HepG2 (cell line): ENCODE data around the gene ZNF385B. TPM values are rescaled to one million over a fixed set of nuclear protein-coding genes. Genes with fewer than 3 reads are reported as not detected.
A peak's percentile ranks its signal among the peaks of the same experiment; 100 is the strongest.

Experiments used
- CEBPG ChIP-seq: IDR thresholded peaks from 2 replicates; pipeline ENCODE4 v1.6.1; 2016
- CENPX ChIP-seq: sonication (generic); formaldehyde crosslinking; IDR thresholded peaks from 2 replicates; pipeline ENCODE4 v1.9.0; 2021; ENCODE audit warnings: mild to moderate bottlenecking, missing genetic modification reagents, moderate library complexity
- DNMT3B ChIP-seq: conservative IDR thresholded peaks from 2 replicates; pipeline ENCODE4 v1.6.1; 2016; ENCODE audit warnings: missing biosample characterization, control low read depth
- DR1 ChIP-seq: sonication (generic); formaldehyde crosslinking; IDR thresholded peaks from 2 replicates; pipeline ENCODE4 v1.8.0; 2021; ENCODE audit warnings: mild to moderate bottlenecking, missing genetic modification reagents, inconsistent platforms
- FOXO4 ChIP-seq: sonication (generic); formaldehyde crosslinking; conservative IDR thresholded peaks from 2 replicates; pipeline ENCODE4 v1.8.1; 2023; ENCODE audit warnings: missing genetic modification reagents
- HDAC1 ChIP-seq: sonication (generic); formaldehyde crosslinking; IDR thresholded peaks from 2 replicates; pipeline ENCODE4 v1.5.1; 2020; ENCODE audit warnings: mild to moderate bottlenecking, missing genetic modification reagents
- HNF4G ChIP-seq, 2 experiments: sonication (generic) in 1 of 2; formaldehyde crosslinking in 1 of 2; IDR thresholded peaks; 2 replicates each; pipeline versions ENCODE4 v1.4.0 to v1.6.1; 2011 to 2020; ENCODE audit warnings: borderline replicate concordance in 2 of 2, low read depth in 2 of 2, mild to moderate bottlenecking in 2 of 2, low read length in 1 of 2, missing genetic modification reagents in 1 of 2, moderate library complexity in 1 of 2
- HOXA3 ChIP-seq: sonication (generic); formaldehyde crosslinking; IDR thresholded peaks from 2 replicates; pipeline ENCODE4 v1.5.0; 2020; ENCODE audit warnings: missing genetic modification reagents
- HOXA5 ChIP-seq: sonication (generic); formaldehyde crosslinking; IDR thresholded peaks from 2 replicates; pipeline ENCODE4 v1.4.0; 2020; ENCODE audit warnings: missing genetic modification reagents
- KLF11 ChIP-seq: IDR thresholded peaks from 2 replicates; pipeline ENCODE4 v1.6.1; 2016; ENCODE audit warnings: missing compliant biosample characterization
- MAFK ChIP-seq, 2 experiments: IDR thresholded peaks in 1 of 2; conservative IDR thresholded peaks in 1 of 2; 2 replicates each; pipeline ENCODE4 v1.6.1; 2011; ENCODE audit warnings: improper control_type of control experiment in 2 of 2, low read length in 2 of 2
- MEIS2 ChIP-seq: sonication (generic); formaldehyde crosslinking; IDR thresholded peaks from 2 replicates; pipeline ENCODE4 v1.9.0; 2021; ENCODE audit warnings: mild to moderate bottlenecking, missing genetic modification reagents
- REL ChIP-seq: sonication (generic); formaldehyde crosslinking; conservative IDR thresholded peaks from 2 replicates; pipeline ENCODE4 v1.8.0; 2022; ENCODE audit warnings: mild to moderate bottlenecking, missing genetic modification reagents, moderate library complexity
- SMYD3 ChIP-seq: sonication (generic); formaldehyde crosslinking; IDR thresholded peaks from 2 replicates; pipeline ENCODE4 v1.8.1; 2023; ENCODE audit warnings: mild to moderate bottlenecking, missing genetic modification reagents
- SOX6 ChIP-seq, 2 experiments: fragments of 450-650 bp in 1 of 2; sonication (generic) in 1 of 2; formaldehyde crosslinking in 1 of 2; IDR thresholded peaks; 2 replicates each; pipeline versions ENCODE4 v1.4.0 to v1.6.1; 2017 to 2020; ENCODE audit warnings: antibody characterized with exemption in 1 of 2, mild to moderate bottlenecking in 1 of 2, missing genetic modification reagents in 1 of 2
- SUZ12 ChIP-seq: fragments of 150-350 bp; IDR thresholded peaks from 2 replicates; pipeline ENCODE4 v1.6.1; 2014; ENCODE audit warnings: low read depth, low read length
- TCF12 ChIP-seq, 2 experiments: fragments of 450-650 bp in 1 of 2; sonication (generic) in 1 of 2; formaldehyde crosslinking in 1 of 2; IDR thresholded peaks; 2 replicates each; pipeline versions ENCODE4 v1.6.1 to v1.8.0; 2017 to 2022; ENCODE audit warnings: antibody characterized with exemption in 1 of 2, mild to moderate bottlenecking in 1 of 2, missing genetic modification reagents in 1 of 2, moderate library complexity in 1 of 2
- TEAD3 ChIP-seq: optimal IDR thresholded peaks from 2 replicates; pipeline ENCODE3; 2016; ENCODE audit warnings: borderline replicate concordance
- ZFP36 ChIP-seq: fragments of 150-350 bp; IDR thresholded peaks from 2 replicates; pipeline ENCODE4 v1.6.1; 2018; ENCODE audit warnings: borderline replicate concordance, low read length, low read depth; ENCODE audit not compliant: partially characterized antibody
- ZMYM2 ChIP-seq: sonication (generic); formaldehyde crosslinking; IDR thresholded peaks from 2 replicates; pipeline ENCODE4 v1.8.0; 2022; ENCODE audit warnings: mild to moderate bottlenecking, missing genetic modification reagents
- ZMYM3 ChIP-seq: sonication (generic); formaldehyde crosslinking; IDR thresholded peaks from 2 replicates; pipeline ENCODE4 v1.5.1; 2020; ENCODE audit warnings: mild to moderate bottlenecking, missing genetic modification reagents
- ZNF10 ChIP-seq: sonication (generic); formaldehyde crosslinking; IDR thresholded peaks from 2 replicates; pipeline ENCODE4 v1.4.0; 2020; ENCODE audit warnings: mild to moderate bottlenecking, low read depth, missing genetic modification reagents, borderline replicate concordance
- ZNF20 ChIP-seq: sonication (generic); formaldehyde crosslinking; IDR thresholded peaks from 2 replicates; pipeline ENCODE4 v1.4.0; 2020; ENCODE audit warnings: mild to moderate bottlenecking, moderate library complexity, missing genetic modification reagents
- ZNF235 ChIP-seq: sonication (generic); formaldehyde crosslinking; IDR thresholded peaks from 2 replicates; pipeline ENCODE4 v1.8.1; 2023; ENCODE audit warnings: mild to moderate bottlenecking, missing genetic modification reagents, borderline replicate concordance
- ZNF34 ChIP-seq: sonication (generic); formaldehyde crosslinking; IDR thresholded peaks from 2 replicates; pipeline ENCODE4 v1.4.0; 2020; ENCODE audit warnings: mild to moderate bottlenecking, missing genetic modification reagents, borderline replicate concordance
- ZNF383 ChIP-seq: sonication (generic); formaldehyde crosslinking; IDR thresholded peaks from 2 replicates; pipeline ENCODE4 v1.4.0; 2020; ENCODE audit warnings: missing genetic modification reagents, mild to moderate bottlenecking, borderline replicate concordance
- ZNF660 ChIP-seq: sonication (generic); formaldehyde crosslinking; IDR thresholded peaks from 2 replicates; pipeline ENCODE4 v1.5.1; 2020; ENCODE audit warnings: mild to moderate bottlenecking, low read depth, missing genetic modification reagents, borderline replicate concordance
- ZNF761 ChIP-seq: sonication (generic); formaldehyde crosslinking; conservative IDR thresholded peaks from 2 replicates; pipeline ENCODE4 v1.4.0; 2020; ENCODE audit warnings: mild to moderate bottlenecking, missing genetic modification reagents
- ZNF775 ChIP-seq: sonication (generic); formaldehyde crosslinking; IDR thresholded peaks from 2 replicates; pipeline ENCODE4 v1.4.0; 2020; ENCODE audit warnings: missing genetic modification reagents, mild to moderate bottlenecking, moderate library complexity, borderline replicate concordance
- ZNF878 ChIP-seq: sonication (generic); formaldehyde crosslinking; IDR thresholded peaks from 2 replicates; pipeline ENCODE4 v1.8.1; 2023; ENCODE audit warnings: mild to moderate bottlenecking, missing genetic modification reagents, moderate library complexity
- polyA plus RNA-seq, 8 experiments: library from polyadenylated mRNA; depleted of rRNA in 3 of 8; stranded (reverse) in 7 of 8; unstranded in 1 of 8; fragments of >200 nt; fragmentation: Illumina TruSeq in 4 of 8; extraction: Trizol in 4 of 8; gene quantifications; 2 replicates each; pipeline versions ENCODE4 v1.2.1 to v1.2.3, GENCODE V29; 2011 to 2016; ENCODE audit warnings: low read depth in 4 of 8, missing spikeins in 1 of 8, mixed read lengths in 1 of 8; ENCODE audit not compliant: insufficient read depth in 1 of 8
- total RNA-seq, 5 experiments: library from RNA; depleted of rRNA; stranded (reverse); fragments of >200 nt; fragmentation: Illumina TruSeq; extraction: Trizol; gene quantifications; 2 replicates each; pipeline ENCODE4 v1.2.3, GENCODE V29; 2016; ENCODE audit warnings: low read depth in 1 of 5
- TF ChIP-seq, protein P1 (sequence below): sonication (generic); formaldehyde crosslinking; IDR thresholded peaks from 2 replicates; pipeline ENCODE4 v1.5.0; 2020; ENCODE audit warnings: mild to moderate bottlenecking, missing genetic modification reagents, moderate library complexity

ZNF385B gene
- total and polyA plus RNA-seq, 2 of the 13 experiments (the other 11 are each of a cell fraction or from before 2014, with no cell fraction given), result 3.3 to 6.7 TPM

DNA sequence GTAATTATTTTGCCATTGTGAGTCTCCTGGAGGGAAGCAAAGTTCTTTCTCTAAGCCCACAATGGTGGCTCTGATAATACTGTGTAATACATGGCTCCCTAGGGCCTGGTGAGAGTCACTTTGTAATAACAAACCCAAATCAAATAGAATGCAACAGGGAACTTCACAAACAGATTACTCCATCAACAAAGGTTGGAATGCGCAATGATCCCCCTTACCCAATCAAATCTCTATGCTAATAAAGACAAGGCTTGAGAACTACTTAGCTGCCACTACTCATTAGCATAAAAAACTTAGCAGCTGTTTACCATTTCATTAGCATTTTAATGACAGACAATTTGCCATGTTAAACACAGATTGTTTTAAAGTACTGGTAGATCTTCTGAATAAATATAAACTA, 311.2 kb downstream of the ZNF385B start (continued):
- TF ChIP-seq MEIS2 (CRISPR knock-in tag) (no peak), ZNF660 (CRISPR knock-in tag) (no peak), HDAC1 (no peak), ZNF878 (no peak), MAFK (conservative IDR thresholded peaks at IDR 0.05 in 1 of 2, IDR thresholded peaks at IDR 0.05 in 1 of 2; ENCODE audit: low read length in 2 of 2) (no peak), CENPX (no peak), ZFP36 (no peak), HOXA3 (CRISPR knock-in tag) (no peak), ZNF761 (CRISPR knock-in tag) (no peak), DNMT3B (CRISPR knock-in tag) (no peak), TCF12 (IDR thresholded peaks at IDR 0.05) (no peak), TCF12 (CRISPR knock-in tag; IDR thresholded peaks at IDR 0.05) (no peak), DR1 (no peak), ZMYM3 (CRISPR knock-in tag) (no peak), HOXA5 (CRISPR knock-in tag) (no peak), SOX6 (IDR thresholded peaks at IDR 0.05) (no peak), SOX6 (CRISPR knock-in tag; IDR thresholded peaks at IDR 0.05) (peak; percentile 46; the same call in 1 of the 2 replicates), CEBPG (CRISPR knock-in tag) (peak; percentile 65), ZNF383 (CRISPR knock-in tag) (no peak), SUZ12 (no peak), ZNF775 (CRISPR knock-in tag) (no peak), ZMYM2 (CRISPR knock-in tag) (no peak), HNF4G (IDR thresholded peaks at IDR 0.05; ENCODE audit: borderline replicate concordance, low read depth, low read length) (peak; percentile 36; the same call in 1 of the 2 replicates), HNF4G (CRISPR knock-in tag; IDR thresholded peaks at IDR 0.05; ENCODE audit: borderline replicate concordance, low read depth) (no peak), ZNF235 (CRISPR knock-in tag) (no peak), FOXO4 (no peak), ZNF20 (CRISPR knock-in tag) (no peak), TEAD3 (CRISPR knock-in tag) (peak; percentile 36), SMYD3 (CRISPR knock-in tag) (no peak), ZNF10 (CRISPR knock-in tag) (no peak), ZNF34 (CRISPR knock-in tag) (no peak), REL (CRISPR knock-in tag) (no peak), KLF11 (no peak)
- TF ChIP-seq, protein P1, sequence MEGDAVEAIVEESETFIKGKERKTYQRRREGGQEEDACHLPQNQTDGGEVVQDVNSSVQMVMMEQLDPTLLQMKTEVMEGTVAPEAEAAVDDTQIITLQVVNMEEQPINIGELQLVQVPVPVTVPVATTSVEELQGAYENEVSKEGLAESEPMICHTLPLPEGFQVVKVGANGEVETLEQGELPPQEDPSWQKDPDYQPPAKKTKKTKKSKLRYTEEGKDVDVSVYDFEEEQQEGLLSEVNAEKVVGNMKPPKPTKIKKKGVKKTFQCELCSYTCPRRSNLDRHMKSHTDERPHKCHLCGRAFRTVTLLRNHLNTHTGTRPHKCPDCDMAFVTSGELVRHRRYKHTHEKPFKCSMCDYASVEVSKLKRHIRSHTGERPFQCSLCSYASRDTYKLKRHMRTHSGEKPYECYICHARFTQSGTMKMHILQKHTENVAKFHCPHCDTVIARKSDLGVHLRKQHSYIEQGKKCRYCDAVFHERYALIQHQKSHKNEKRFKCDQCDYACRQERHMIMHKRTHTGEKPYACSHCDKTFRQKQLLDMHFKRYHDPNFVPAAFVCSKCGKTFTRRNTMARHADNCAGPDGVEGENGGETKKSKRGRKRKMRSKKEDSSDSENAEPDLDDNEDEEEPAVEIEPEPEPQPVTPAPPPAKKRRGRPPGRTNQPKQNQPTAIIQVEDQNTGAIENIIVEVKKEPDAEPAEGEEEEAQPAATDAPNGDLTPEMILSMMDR (CRISPR knock-in tag), result no peak
